GM23338 (cell line): ENCODE results near the gene CD59. TPM values are rescaled to one million over a fixed set of nuclear protein-coding genes. Genes with fewer than 3 reads are reported as not detected.

Experiments
- ATAC-seq: fragments of 200-7000 bp; cut with Tn5 transposase; 3 replicates; pipeline ENCODE4 v1.9.1; 2020
- DNase-seq: peaks from one replicate; pipeline ENCODE4 v3.0.0-alpha.2; 2015; ENCODE audit warnings: low spot score
- H2AFZ ChIP-seq: fragments of 200-600 bp; sonication (generic); 2 replicates; pipeline ENCODE4 v1.8.0; 2016; ENCODE audit warnings: antibody characterized with exemption, mild to moderate bottlenecking, moderate library complexity
- H3F3A ChIP-seq: fragments of 200-600 bp; sonication (generic); replicated peaks from 2 replicates; pipeline ENCODE4 v1.8.0; 2017; ENCODE audit warnings: antibody characterized with exemption, mixed run types, low read depth
- H3K27ac ChIP-seq: fragments of 200-600 bp; sonication (generic); 2 replicates; pipeline ENCODE4 v1.6.1; 2016; ENCODE audit warnings: low read depth
- H3K27me3 ChIP-seq: fragments of 200-600 bp; sonication (generic); 2 replicates; pipeline ENCODE4 v1.8.0; 2016; ENCODE audit warnings: mild to moderate bottlenecking, mixed run types, moderate library complexity; ENCODE audit not compliant: insufficient read depth
- H3K36me3 ChIP-seq: fragments of 200-600 bp; sonication (generic); 2 replicates; pipeline ENCODE4 v1.8.0; 2016; ENCODE audit warnings: mild to moderate bottlenecking; ENCODE audit not compliant: insufficient read depth
- H3K4me1 ChIP-seq: fragments of 200-600 bp; sonication (generic); 2 replicates; pipeline ENCODE4 v1.8.0; 2016; ENCODE audit warnings: mild to moderate bottlenecking, moderate library complexity; ENCODE audit not compliant: insufficient read depth
- H3K4me2 ChIP-seq: fragments of 200-600 bp; sonication (generic); 2 replicates; pipeline ENCODE4 v1.7.1; 2017; ENCODE audit warnings: mixed run types
- H3K4me3 ChIP-seq: fragments of 200-600 bp; sonication (generic); 2 replicates; pipeline ENCODE4 v1.6.1; 2016; ENCODE audit warnings: mixed run types
- H3K79me2 ChIP-seq: fragments of 200-600 bp; sonication (generic); replicated peaks from 2 replicates; pipeline ENCODE4 v1.8.0; 2017; ENCODE audit warnings: mild to moderate bottlenecking; ENCODE audit not compliant: insufficient read depth
- H3K9me2 ChIP-seq: fragments of 200-600 bp; sonication (generic); 2 replicates; pipeline ENCODE4 v1.8.0; 2017; ENCODE audit not compliant: insufficient read depth
- H4K20me1 ChIP-seq: fragments of 200-600 bp; sonication (generic); replicated peaks from 2 replicates; pipeline ENCODE4 v1.8.0; 2017; ENCODE audit warnings: mild to moderate bottlenecking; ENCODE audit not compliant: insufficient read depth
- H3K27ac Mint-ChIP-seq: 2 replicates; pipeline ENCODE4 v1.8.0; 2020; ENCODE audit warnings: inconsistent platforms, mild to moderate bottlenecking, moderate library complexity, mixed read lengths
- H3K27me3 Mint-ChIP-seq: 3 replicates; pipeline ENCODE4 v1.8.0; 2022; ENCODE audit warnings: low read depth, mild to moderate bottlenecking, moderate library complexity, mixed read lengths, inconsistent platforms; ENCODE audit not compliant: insufficient read depth, poor library complexity
- H3K36me3 Mint-ChIP-seq: 3 replicates; pipeline ENCODE4 v1.8.0; 2021; ENCODE audit warnings: low read depth, mild to moderate bottlenecking, inconsistent platforms, moderate library complexity, mixed read lengths
- H3K4me1 Mint-ChIP-seq: 3 replicates; pipeline ENCODE4 v1.8.0; 2020; ENCODE audit warnings: mild to moderate bottlenecking, inconsistent platforms, mixed read lengths
- H3K4me3 Mint-ChIP-seq: 3 replicates; pipeline ENCODE4 v1.8.0; 2021; ENCODE audit warnings: moderate library complexity, mild to moderate bottlenecking, inconsistent platforms, mixed read lengths
- H3K9me3 Mint-ChIP-seq: 3 replicates; pipeline ENCODE4 v1.8.0; 2020; ENCODE audit warnings: moderate library complexity, mild to moderate bottlenecking, inconsistent platforms, mixed read lengths
- CREB1 ChIP-seq: fragments of 250-450 bp; sonication (Bioruptor Pico); IDR thresholded peaks from 2 replicates; pipeline ENCODE4 v1.5.0; 2020; ENCODE audit warnings: low read depth, mild to moderate bottlenecking, moderate library complexity
- CTCF ChIP-seq, 2 experiments: fragments of 200-600 bp in 1 of 2; sonication (generic) in 1 of 2; conservative IDR thresholded peaks; 2 replicates each; pipeline versions ENCODE4 v1.5.1 to v1.6.1; 2016 to 2017; ENCODE audit warnings: antibody characterized with exemption in 2 of 2, low read depth in 2 of 2, mild to moderate bottlenecking in 2 of 2, moderate library complexity in 1 of 2
- EZH2 ChIP-seq: fragments of 200-600 bp; sonication (generic); IDR thresholded peaks from one replicate; pipeline ENCODE4 v1.8.0; 2017; ENCODE audit warnings: antibody characterized with exemption, mild to moderate bottlenecking, low read depth; ENCODE audit not compliant: unreplicated experiment
- JUNB ChIP-seq: IDR thresholded peaks from one replicate; pipeline ENCODE4 v1.6.1; 2016; ENCODE audit warnings: antibody characterized with exemption; ENCODE audit not compliant: unreplicated experiment
- REST ChIP-seq: IDR thresholded peaks from one replicate; pipeline ENCODE4 v1.6.1; 2018; ENCODE audit warnings: antibody characterized with exemption; ENCODE audit not compliant: unreplicated experiment
- ZNF114 ChIP-seq: fragments of 250-450 bp; sonication (Bioruptor Pico); IDR thresholded peaks from 2 replicates; pipeline ENCODE4 v1.5.0; 2020; ENCODE audit warnings: mild to moderate bottlenecking, moderate library complexity
- ZNF331 ChIP-seq: fragments of 250-450 bp; sonication (Bioruptor Pico); IDR thresholded peaks from 2 replicates; pipeline ENCODE4 v1.5.0; 2020; ENCODE audit warnings: low read depth, mild to moderate bottlenecking, moderate library complexity
- polyA plus RNA-seq: library from polyadenylated mRNA; unstranded; fragments of >200 nt; fragmentation: Nextera tagmentation; extraction: Ambion mirVana; gene quantifications from 2 replicates; pipeline ENCODE4 v1.2.1, GENCODE V29; 2016
- total RNA-seq: library from RNA; depleted of rRNA; stranded (reverse); fragments of >200 nt; shearing (Covaris generic); gene quantifications from 2 replicates; pipeline ENCODE4 v1.2.3, GENCODE V29; 2014
- TF ChIP-seq, protein P1 (sequence below): IDR thresholded peaks from 2 replicates; pipeline ENCODE4 v1.6.1; 2016; ENCODE audit warnings: antibody characterized with exemption
- TF ChIP-seq, protein P2 (sequence below): fragments of 250-450 bp; sonication (Bioruptor Pico); IDR thresholded peaks from 2 replicates; pipeline ENCODE4 v1.5.0; 2020; ENCODE audit warnings: mild to moderate bottlenecking, moderate library complexity

Gene CD59
- total and polyA plus RNA-seq, 2 experiments from 2014 or later: 41.5 to 86.6 TPM

GRCh38 chr11:33718440-33718839 is 17.8 kb downstream of the CD59 start:
- no peaks in the 10 kb centered on the region for H3K9me3 Mint-ChIP-seq
- Histone ChIP-seq H3K4me2 (no peak overlapping the region), H4K20me1 (0 out of 2 replicates have a peak, but pooled peaks cover 4% of the 10 kb centered on the region), H3F3A (no peaks in the 10 kb centered on the region), H3K79me2 (0 out of 2 replicates have a peak, but pooled peaks cover 6% of the 10 kb centered on the region), H3K27me3 (no peaks in the 10 kb centered on the region), H3K27ac (no peak overlapping the region), H3K9me2 (no peaks in the 10 kb centered on the region; the same call in 1 of the 2 replicates), H3K36me3 (peaks cover 5% of the 10 kb centered on the region; the same call in 1 of the 2 replicates), H3K4me1 (no peaks in the 10 kb centered on the region; the same call in 1 of the 2 replicates), H2AFZ (no peak overlapping the region), H3K4me3 (no peak overlapping the region)
- peaks cover 11% of the 10 kb centered on the region; the same call in 2 of the 3 replicates for H3K36me3 Mint-ChIP-seq
- TF ChIP-seq REST: no peak
- no peak for TF ChIP-seq JUNB
- TF ChIP-seq CREB1 (CRISPR knock-in tag): no peak
- no peak for TF ChIP-seq ZNF331 (CRISPR knock-in tag)
- no peak for TF ChIP-seq EZH2
- TF ChIP-seq, protein P1, sequence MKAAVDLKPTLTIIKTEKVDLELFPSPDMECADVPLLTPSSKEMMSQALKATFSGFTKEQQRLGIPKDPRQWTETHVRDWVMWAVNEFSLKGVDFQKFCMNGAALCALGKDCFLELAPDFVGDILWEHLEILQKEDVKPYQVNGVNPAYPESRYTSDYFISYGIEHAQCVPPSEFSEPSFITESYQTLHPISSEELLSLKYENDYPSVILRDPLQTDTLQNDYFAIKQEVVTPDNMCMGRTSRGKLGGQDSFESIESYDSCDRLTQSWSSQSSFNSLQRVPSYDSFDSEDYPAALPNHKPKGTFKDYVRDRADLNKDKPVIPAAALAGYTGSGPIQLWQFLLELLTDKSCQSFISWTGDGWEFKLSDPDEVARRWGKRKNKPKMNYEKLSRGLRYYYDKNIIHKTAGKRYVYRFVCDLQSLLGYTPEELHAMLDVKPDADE: no peak
- TF ChIP-seq, protein P2, sequence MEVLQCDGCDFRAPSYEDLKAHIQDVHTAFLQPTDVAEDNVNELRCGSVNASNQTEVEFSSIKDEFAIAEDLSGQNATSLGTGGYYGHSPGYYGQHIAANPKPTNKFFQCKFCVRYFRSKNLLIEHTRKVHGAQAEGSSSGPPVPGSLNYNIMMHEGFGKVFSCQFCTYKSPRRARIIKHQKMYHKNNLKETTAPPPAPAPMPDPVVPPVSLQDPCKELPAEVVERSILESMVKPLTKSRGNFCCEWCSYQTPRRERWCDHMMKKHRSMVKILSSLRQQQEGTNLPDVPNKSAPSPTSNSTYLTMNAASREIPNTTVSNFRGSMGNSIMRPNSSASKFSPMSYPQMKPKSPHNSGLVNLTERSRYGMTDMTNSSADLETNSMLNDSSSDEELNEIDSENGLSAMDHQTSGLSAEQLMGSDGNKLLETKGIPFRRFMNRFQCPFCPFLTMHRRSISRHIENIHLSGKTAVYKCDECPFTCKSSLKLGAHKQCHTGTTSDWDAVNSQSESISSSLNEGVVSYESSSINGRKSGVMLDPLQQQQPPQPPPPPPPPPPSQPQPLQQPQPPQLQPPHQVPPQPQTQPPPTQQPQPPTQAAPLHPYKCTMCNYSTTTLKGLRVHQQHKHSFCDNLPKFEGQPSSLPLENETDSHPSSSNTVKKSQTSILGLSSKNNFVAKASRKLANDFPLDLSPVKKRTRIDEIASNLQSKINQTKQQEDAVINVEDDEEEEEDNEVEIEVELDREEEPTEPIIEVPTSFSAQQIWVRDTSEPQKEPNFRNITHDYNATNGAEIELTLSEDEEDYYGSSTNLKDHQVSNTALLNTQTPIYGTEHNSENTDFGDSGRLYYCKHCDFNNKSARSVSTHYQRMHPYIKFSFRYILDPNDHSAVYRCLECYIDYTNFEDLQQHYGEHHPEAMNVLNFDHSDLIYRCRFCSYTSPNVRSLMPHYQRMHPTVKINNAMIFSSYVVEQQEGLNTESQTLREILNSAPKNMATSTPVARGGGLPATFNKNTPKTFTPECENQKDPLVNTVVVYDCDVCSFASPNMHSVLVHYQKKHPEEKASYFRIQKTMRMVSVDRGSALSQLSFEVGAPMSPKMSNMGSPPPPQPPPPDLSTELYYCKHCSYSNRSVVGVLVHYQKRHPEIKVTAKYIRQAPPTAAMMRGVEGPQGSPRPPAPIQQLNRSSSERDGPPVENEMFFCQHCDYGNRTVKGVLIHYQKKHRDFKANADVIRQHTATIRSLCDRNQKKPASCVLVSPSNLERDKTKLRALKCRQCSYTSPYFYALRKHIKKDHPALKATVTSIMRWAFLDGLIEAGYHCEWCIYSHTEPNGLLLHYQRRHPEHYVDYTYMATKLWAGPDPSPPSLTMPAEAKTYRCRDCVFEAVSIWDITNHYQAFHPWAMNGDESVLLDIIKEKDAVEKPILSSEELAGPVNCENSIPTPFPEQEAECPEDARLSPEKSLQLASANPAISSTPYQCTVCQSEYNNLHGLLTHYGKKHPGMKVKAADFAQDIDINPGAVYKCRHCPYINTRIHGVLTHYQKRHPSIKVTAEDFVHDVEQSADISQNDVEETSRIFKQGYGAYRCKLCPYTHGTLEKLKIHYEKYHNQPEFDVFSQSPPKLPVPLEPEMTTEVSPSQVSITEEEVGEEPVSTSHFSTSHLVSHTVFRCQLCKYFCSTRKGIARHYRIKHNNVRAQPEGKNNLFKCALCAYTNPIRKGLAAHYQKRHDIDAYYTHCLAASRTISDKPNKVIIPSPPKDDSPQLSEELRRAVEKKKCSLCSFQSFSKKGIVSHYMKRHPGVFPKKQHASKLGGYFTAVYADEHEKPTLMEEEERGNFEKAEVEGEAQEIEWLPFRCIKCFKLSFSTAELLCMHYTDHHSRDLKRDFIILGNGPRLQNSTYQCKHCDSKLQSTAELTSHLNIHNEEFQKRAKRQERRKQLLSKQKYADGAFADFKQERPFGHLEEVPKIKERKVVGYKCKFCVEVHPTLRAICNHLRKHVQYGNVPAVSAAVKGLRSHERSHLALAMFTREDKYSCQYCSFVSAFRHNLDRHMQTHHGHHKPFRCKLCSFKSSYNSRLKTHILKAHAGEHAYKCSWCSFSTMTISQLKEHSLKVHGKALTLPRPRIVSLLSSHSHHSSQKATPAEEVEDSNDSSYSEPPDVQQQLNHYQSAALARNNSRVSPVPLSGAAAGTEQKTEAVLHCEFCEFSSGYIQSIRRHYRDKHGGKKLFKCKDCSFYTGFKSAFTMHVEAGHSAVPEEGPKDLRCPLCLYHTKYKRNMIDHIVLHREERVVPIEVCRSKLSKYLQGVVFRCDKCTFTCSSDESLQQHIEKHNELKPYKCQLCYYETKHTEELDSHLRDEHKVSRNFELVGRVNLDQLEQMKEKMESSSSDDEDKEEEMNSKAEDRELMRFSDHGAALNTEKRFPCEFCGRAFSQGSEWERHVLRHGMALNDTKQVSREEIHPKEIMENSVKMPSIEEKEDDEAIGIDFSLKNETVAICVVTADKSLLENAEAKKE (CRISPR knock-in tag): no peak
- no peak for TF ChIP-seq CTCF (conservative IDR thresholded peaks at IDR 0.05; ENCODE audit: low read depth in 2 of 2)
- no peak for TF ChIP-seq ZNF114 (CRISPR knock-in tag)
- no peak for DNase-seq
- H3K27me3 Mint-ChIP-seq: peaks cover 3% of the 10 kb centered on the region
- no peak overlapping the region for H3K27ac Mint-ChIP-seq
- no peak for ATAC-seq
- H3K4me1 Mint-ChIP-seq: peaks cover 3% of the 10 kb centered on the region; the same call in 2 of the 3 replicates
- no peak overlapping the region for H3K4me3 Mint-ChIP-seq
